Astrocyte of the cerebellum (primary cell): ENCODE measurements around the gene CCDC183.
A peak's percentile ranks its signal among the peaks of the same experiment; 100 is the strongest.

Experiments
- DNase-seq: peaks from one replicate; pipeline ENCODE4 v3.0.0-alpha.2; 2011; ENCODE audit warnings: low read depth
- H3K4me3 ChIP-seq: 2 replicates; pipeline ENCODE4 v1.5.1; 2011; ENCODE audit warnings: mild to moderate bottlenecking, low read depth, low read length, moderate library complexity
- in situ Hi-C: cut with HindIII; loops from 2 replicates; pipeline ENCODE4 v1.10.0; 2017; ENCODE audit warnings: low sequenced_read_pairs
- TF ChIP-seq, protein P1 (sequence below): IDR thresholded peaks from 2 replicates; pipeline ENCODE4 v1.5.1; 2012; ENCODE audit warnings: low read length, low read depth, moderate library complexity, mild to moderate bottlenecking; ENCODE audit errors: missing control alignments

The CCDC183 gene

DNA sequence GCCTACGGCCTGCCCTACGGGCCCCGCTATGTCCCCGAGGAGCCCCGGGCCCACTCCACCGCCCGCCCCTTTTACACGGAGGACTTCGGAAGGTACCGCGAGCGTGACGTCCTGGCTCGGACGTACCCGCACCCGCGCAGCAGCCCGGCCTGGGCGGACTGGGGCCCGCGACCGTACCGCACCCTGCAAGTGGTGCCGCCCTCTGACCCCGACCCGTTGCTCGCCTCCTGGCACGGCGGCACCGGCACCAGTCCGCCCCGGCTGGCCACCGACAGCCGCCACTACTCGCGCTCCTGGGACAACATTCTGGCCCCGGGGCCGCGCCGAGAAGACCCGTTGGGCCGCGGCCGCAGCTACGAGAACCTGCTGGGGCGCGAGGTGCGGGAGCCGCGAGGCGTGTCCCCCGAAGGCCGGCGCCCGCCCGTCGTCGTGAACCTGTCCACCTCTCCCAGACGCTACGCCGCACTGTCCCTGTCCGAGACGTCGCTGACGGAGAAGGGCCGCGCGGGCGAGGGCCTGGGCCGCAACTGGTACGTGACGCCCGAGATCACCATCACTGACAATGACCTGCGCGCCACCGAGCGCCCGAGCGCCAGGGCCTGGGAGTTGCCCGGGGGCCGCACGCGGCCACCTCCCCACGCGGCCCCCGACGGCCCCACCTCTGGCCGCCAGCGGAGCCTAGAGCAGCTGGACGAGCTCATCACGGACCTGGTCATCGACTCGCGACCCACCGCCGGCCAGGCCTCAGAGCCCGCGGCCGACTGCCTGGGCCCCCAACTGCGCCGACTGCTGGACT is 49.5 kb downstream of the CCDC183 start:
- TF ChIP-seq, protein P1, sequence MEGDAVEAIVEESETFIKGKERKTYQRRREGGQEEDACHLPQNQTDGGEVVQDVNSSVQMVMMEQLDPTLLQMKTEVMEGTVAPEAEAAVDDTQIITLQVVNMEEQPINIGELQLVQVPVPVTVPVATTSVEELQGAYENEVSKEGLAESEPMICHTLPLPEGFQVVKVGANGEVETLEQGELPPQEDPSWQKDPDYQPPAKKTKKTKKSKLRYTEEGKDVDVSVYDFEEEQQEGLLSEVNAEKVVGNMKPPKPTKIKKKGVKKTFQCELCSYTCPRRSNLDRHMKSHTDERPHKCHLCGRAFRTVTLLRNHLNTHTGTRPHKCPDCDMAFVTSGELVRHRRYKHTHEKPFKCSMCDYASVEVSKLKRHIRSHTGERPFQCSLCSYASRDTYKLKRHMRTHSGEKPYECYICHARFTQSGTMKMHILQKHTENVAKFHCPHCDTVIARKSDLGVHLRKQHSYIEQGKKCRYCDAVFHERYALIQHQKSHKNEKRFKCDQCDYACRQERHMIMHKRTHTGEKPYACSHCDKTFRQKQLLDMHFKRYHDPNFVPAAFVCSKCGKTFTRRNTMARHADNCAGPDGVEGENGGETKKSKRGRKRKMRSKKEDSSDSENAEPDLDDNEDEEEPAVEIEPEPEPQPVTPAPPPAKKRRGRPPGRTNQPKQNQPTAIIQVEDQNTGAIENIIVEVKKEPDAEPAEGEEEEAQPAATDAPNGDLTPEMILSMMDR: no peak
- DNase-seq: no peak
- in situ Hi-C loops: no loop called here
- no peak overlapping the region for H3K4me3 ChIP-seq

DNA sequence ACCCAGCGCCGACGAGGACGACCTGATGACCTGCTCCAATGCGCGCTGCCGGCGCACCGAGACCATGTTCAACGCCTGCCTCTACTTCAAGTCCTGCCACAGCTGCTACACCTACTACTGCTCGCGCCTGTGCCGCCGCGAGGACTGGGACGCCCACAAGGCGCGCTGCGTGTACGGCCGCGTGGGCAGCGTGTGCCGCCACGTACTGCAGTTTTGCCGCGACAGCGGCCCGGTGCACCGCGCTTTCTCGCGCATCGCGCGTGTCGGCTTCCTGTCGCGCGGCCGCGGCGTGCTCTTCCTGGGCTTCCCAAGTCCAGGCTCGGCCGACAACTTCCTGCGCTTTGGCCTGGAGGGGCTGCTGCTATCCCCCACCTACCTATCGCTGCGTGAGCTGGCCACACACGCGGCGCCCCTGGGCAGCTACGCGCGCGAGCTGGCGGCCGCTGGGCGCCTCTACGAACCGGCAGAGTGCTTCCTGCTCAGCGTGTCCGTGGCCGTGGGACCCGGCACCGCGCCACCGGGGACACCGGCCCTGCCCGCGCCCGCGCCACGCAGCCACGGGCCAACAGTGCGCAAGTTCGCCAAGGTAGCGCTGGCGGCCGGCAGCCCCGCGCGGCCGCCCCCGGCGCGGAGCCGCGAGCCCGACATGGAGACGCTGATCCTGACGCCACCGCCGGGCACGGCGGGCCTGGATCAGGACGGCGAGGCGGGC is 50.4 kb downstream of the CCDC183 start:
- no peak overlapping the region for H3K4me3 ChIP-seq
- TF ChIP-seq, protein P1: no peak
- no peak for DNase-seq
- in situ Hi-C loops: no loop called here

DNA sequence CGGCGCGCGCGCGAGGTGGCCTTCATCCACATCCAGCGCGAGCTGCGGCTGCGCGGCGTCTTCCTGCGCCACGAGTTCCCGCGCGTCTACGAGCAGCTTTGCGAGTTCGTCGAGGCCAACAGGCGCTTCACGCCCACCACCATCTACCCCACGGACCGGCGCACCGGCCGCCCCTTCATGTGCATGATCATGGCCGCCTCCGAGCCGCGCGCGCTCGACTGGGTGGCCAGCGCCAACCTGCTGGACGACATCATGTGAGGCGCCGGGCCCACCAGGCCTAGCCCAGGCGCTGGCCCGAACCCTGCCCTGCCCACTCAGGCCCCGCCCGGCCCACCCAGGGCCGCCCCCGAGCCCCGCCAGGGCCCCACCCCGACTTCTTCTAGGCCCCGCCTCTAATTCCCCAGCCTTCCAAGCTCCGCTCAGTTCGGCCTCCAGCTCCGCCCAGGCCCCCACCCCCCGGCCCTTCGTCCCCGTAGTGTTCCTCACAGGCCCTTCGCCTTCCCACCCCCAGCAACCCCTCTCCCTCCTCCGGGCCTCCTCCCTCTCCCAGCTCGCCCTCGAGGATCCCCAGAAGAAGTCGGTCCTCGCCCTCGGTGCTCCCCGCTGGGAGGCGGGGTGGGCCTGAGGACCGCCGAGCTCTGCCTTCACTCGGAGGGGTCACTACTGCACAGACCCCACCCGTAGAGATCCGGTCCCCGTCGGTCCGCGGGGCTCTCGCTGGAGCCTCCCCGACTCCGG is 51.1 kb downstream of the CCDC183 start:
- no peak for DNase-seq
- H3K4me3 ChIP-seq: peak overlapping the region; percentile 70
- in situ Hi-C loops: no loop called here
- TF ChIP-seq, protein P1: no peak

DNA sequence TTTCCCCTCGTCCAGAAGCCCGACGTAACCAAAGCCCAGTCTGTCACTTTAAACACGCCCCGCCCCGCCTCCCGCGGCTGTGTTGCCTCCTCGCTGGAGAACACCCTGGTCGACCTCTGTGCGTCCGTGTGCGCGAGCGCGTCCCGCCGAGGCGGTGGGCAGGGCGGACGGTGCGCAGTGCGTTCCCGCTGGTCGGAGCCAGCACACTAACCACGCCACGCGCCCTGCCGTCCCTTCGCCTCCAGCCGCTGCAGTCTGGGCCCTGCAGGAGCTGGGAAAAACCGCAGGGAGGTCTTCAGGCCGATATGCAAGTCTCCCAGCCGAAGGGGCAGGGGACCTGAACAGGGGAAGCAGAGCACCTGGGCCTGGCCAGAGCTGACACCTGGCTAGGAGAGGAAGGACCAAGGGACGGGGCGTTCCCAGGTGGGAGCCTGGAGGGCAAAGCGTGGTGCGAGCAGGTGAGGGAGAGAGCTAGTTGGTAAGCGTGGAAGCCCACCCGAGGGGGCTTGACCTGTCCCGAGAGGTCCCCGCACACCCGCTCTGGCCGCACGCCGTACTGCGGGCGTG is 51.8 kb downstream of the CCDC183 start:
- TF ChIP-seq, protein P1: no peak
- DNase-seq: no peak
- peak overlapping the region; percentile 70 for H3K4me3 ChIP-seq
- in situ Hi-C loops: no loop called here

DNA sequence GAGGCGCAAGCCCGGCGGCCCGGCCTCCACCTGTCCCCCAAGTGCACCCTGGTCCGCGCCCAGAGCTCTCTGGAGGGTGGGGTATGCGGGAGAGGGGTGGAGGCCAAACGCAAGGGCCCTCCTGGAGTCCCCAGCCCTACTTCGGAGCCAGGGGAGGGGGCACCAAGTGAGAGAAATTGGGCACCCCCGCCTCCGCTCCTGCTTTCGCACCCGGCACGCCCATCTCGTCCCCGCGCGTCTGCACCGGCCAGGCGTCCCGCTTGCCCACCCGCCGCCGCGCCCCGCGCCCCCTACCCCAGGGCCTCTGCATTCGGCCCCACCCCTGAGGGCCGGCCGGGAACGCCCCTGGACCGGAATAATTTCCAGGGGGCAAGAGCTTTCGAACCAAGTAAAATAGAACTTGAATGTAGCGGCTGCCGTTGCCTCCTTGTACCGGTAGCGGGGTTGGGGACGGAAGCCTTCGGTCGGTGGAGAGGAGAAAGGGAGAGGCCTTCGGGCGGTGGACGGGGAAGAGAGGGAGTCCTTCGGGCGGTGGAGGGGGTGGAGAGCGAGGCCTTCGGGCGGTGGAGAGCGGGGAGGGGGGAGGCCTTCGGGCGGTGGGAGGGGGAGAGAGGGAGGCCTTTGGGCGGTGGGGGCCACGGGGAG is 52.4 kb downstream of the CCDC183 start:
- in situ Hi-C loops: no loop called here
- TF ChIP-seq, protein P1: no peak
- peak overlapping the region; percentile 70 for H3K4me3 ChIP-seq
- no peak for DNase-seq
